MM.1S (cell line): ENCODE results near the gene SRRT.

Experiments used
- EZH2 ChIP-seq: fragments of 300-600 bp; sonication (generic); optimal IDR thresholded peaks from 2 replicates; pipeline ENCODE3; 2017; ENCODE audit warnings: low read depth, mild to moderate bottlenecking, antibody characterized with exemption, low read length, mixed read lengths
- EZH2phosphoT487 ChIP-seq: fragments of 300-600 bp; sonication (generic); IDR thresholded peaks from 2 replicates; pipeline ENCODE4 v1.6.1; 2018; ENCODE audit warnings: antibody characterized with exemption, low read length
- TF ChIP-seq, protein P1 (sequence below): fragments of 300-600 bp; sonication (generic); IDR thresholded peaks from 2 replicates; pipeline ENCODE4 v1.5.1; 2016; ENCODE audit warnings: antibody characterized with exemption, low read length, mixed read lengths

DNA sequence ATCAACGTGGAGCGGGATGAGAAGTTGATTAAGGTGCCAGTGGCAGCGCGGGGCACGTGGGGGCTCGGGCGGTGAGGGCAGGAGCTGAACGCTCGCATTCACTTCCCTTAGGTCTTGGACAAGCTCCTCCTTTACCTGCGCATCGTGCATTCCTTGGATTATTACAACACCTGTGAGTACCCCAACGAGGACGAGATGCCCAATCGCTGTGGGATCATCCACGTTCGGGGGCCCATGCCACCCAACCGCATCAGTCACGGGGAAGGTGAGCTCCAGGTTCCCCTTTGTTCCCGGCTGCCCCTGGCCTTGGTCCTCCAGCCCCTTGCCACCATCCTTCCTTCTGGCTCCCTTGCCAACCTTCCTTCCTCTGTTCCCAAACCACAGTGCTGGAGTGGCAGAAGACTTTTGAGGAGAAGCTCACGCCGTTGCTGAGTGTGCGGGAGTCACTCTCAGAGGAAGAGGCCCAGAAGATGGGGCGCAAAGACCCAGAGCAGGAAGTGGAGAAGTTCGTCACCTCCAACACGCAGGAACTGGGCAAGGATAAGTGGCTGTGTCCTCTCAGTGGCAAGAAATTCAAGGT, 12.1 kb downstream of the SRRT start:
- TF ChIP-seq, protein P1, sequence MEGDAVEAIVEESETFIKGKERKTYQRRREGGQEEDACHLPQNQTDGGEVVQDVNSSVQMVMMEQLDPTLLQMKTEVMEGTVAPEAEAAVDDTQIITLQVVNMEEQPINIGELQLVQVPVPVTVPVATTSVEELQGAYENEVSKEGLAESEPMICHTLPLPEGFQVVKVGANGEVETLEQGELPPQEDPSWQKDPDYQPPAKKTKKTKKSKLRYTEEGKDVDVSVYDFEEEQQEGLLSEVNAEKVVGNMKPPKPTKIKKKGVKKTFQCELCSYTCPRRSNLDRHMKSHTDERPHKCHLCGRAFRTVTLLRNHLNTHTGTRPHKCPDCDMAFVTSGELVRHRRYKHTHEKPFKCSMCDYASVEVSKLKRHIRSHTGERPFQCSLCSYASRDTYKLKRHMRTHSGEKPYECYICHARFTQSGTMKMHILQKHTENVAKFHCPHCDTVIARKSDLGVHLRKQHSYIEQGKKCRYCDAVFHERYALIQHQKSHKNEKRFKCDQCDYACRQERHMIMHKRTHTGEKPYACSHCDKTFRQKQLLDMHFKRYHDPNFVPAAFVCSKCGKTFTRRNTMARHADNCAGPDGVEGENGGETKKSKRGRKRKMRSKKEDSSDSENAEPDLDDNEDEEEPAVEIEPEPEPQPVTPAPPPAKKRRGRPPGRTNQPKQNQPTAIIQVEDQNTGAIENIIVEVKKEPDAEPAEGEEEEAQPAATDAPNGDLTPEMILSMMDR = no peak
- TF ChIP-seq EZH2phosphoT487 = no peak
- TF ChIP-seq EZH2 = no peak
